PC-9 (cell line): ENCODE data around the gene ATXN7L2. TPM values are rescaled to one million over a fixed set of nuclear protein-coding genes. Genes with fewer than 3 reads are reported as not detected.
A peak's percentile ranks its signal among the peaks of the same experiment; 100 is the strongest.

Experiments
- BruUV-seq: library from RNA; stranded (reverse); fragments of 400-500 nt; replicated peaks from 2 replicates; lab custom pipeline; 2021; lab: Mats Ljungman, UMichigan
- CTCF ChIA-PET: fragments of 300-600 bp; sonication (Branson Sonifier 250); formaldehyde crosslinking; loops from one replicate; lab custom pipeline; 2022; ENCODE audit warnings: antibody characterized with exemption; lab: Charles Lee
- POLR2A ChIA-PET: fragments of 300-600 bp; sonication (Branson Sonifier 250); formaldehyde crosslinking; loops from one replicate; lab custom pipeline; 2022; ENCODE audit warnings: antibody characterized with exemption; ENCODE audit not compliant: unreplicated experiment; lab: Charles Lee
- DNase-seq, 2 experiments: peaks; one replicate each; pipeline versions ENCODE4 v3.0.0 to v3.0.0-alpha.2; 2015 to 2022; ENCODE audit warnings: mixed read lengths in 1 of 2
- H2AFZ ChIP-seq: fragments of 200-600 bp; sonication (generic); 2 replicates; pipeline ENCODE4 v1.8.1; 2017; ENCODE audit warnings: antibody characterized with exemption
- H3F3A ChIP-seq: fragments of 200-600 bp; sonication (generic); 2 replicates; pipeline ENCODE4 v1.8.1; 2017; ENCODE audit warnings: antibody characterized with exemption, mild to moderate bottlenecking, low read depth; ENCODE audit not compliant: insufficient read depth
- H3K27ac ChIP-seq: fragments of 200-600 bp; sonication (generic); 2 replicates; pipeline ENCODE4 v1.6.1; 2016; ENCODE audit warnings: mixed run types
- H3K27me3 ChIP-seq: fragments of 200-600 bp; sonication (generic); 2 replicates; pipeline ENCODE4 v1.6.1; 2016; ENCODE audit warnings: low read depth, mixed run types; ENCODE audit not compliant: insufficient read depth
- H3K36me3 ChIP-seq: fragments of 200-600 bp; sonication (generic); 2 replicates; pipeline ENCODE4 v1.6.1; 2016; ENCODE audit warnings: low read depth, mixed run types
- H3K4me1 ChIP-seq: fragments of 200-600 bp; sonication (generic); replicated peaks from 2 replicates; pipeline ENCODE4 v1.6.1; 2016; ENCODE audit warnings: mixed run types; ENCODE audit not compliant: insufficient read depth
- H3K4me2 ChIP-seq: fragments of 200-600 bp; sonication (generic); 2 replicates; pipeline ENCODE4 v1.6.1; 2017; ENCODE audit warnings: mixed run types
- H3K4me3 ChIP-seq: fragments of 200-600 bp; sonication (generic); 2 replicates; pipeline ENCODE4 v1.6.1; 2016; ENCODE audit warnings: mixed run types
- H3K79me2 ChIP-seq: fragments of 200-600 bp; sonication (generic); 2 replicates; pipeline ENCODE4 v1.6.1; 2017; ENCODE audit warnings: low read depth, mixed run types
- H3K9me2 ChIP-seq: fragments of 200-600 bp; sonication (generic); 2 replicates; pipeline ENCODE4 v1.8.1; 2017; ENCODE audit warnings: mild to moderate bottlenecking; ENCODE audit not compliant: insufficient read depth
- H3K9me3 ChIP-seq: fragments of 200-600 bp; sonication (generic); 2 replicates; pipeline ENCODE4 v1.8.1; 2016; ENCODE audit warnings: low read depth; ENCODE audit not compliant: insufficient read depth
- H4K20me1 ChIP-seq: fragments of 200-600 bp; sonication (generic); 2 replicates; pipeline ENCODE4 v1.8.1; 2017; ENCODE audit not compliant: insufficient read depth
- CTCF ChIP-seq: fragments of 200-600 bp; sonication (generic); conservative IDR thresholded peaks from 2 replicates; pipeline ENCODE4 v1.6.1; 2017; ENCODE audit warnings: mixed run types, antibody characterized with exemption, mild to moderate bottlenecking, moderate library complexity
- EZH2 ChIP-seq: fragments of 200-600 bp; sonication (generic); IDR thresholded peaks from 2 replicates; pipeline ENCODE4 v1.8.0; 2017; ENCODE audit warnings: antibody characterized with exemption, low read depth
- intact Hi-C: fragments of 100-400 bp; cut with micrococcal nuclease; formaldehyde crosslinking; loops from one replicate; pipeline ENCODE4 v1.10.0; 2022; ENCODE audit not compliant: unreplicated experiment
- total RNA-seq: library from RNA; stranded (reverse); gene quantifications from 2 replicates; pipeline ENCODE4 v1.2.3, GENCODE V29; 2021

ATXN7L2 gene
- total RNA-seq, 1 experiment from 2014 or later: 4.7 TPM

GRCh38 chr1:109490934-109491302 lies 7.2 kb downstream of the ATXN7L2 start:
- TF ChIP-seq EZH2 (no peak), CTCF (peak; percentile 45; the same call in 1 of the 2 replicates)
- BruUV-seq: no TSS peak

GRCh38 chr1:109491372-109491771 lies 7.7 kb downstream of the ATXN7L2 start:
- intact Hi-C loops: no loop called here
- Histone ChIP-seq H3K9me3 (no peaks in the 10 kb centered on the region), H2AFZ (no peak overlapping the region), H3K27ac (no peak overlapping the region), H3K36me3 (0 out of 2 replicates have a peak, but pooled peaks cover 9% of the 10 kb centered on the region), H3F3A (peaks cover 14% of the 10 kb centered on the region; the same call in 1 of the 2 replicates), H3K4me3 (no peak overlapping the region), H3K4me1 (peaks cover 11% of the 10 kb centered on the region), H3K4me2 (no peak overlapping the region), H3K27me3 (no peaks in the 10 kb centered on the region), H3K9me2 (no peaks in the 10 kb centered on the region), H4K20me1 (no peaks in the 10 kb centered on the region; the same call in 1 of the 2 replicates), H3K79me2 (peaks cover 19% of the 10 kb centered on the region)
- TF ChIP-seq EZH2: no peak
- BruUV-seq: no TSS peak
- ChIA-PET CTCF (interaction anchor here (1.1 to 3.5 kb wide), 2 partner anchors 41 to 43 kb away, joined by 5 to 25 read pairs; no protein-coding TSS in a partner anchor), POLR2A (no interaction called here)
- no peak for DNase-seq

More at GRCh38 chr1:109490934-109491302, 7.2 kb downstream of the ATXN7L2 start:
- H3K27ac ChIP-seq: no peak overlapping the region
- peaks cover 14% of the 10 kb centered on the region; the same call in 1 of the 2 replicates for H3F3A ChIP-seq
- ChIA-PET CTCF (interaction anchor here (0.6 to 3.5 kb wide), 6 partner anchors 38 to 1823 kb away, joined by 3 to 25 read pairs (median 4); no protein-coding TSS in a partner anchor), POLR2A (no interaction called here)
- H3K9me2 ChIP-seq: no peaks in the 10 kb centered on the region
- H4K20me1 ChIP-seq: no peaks in the 10 kb centered on the region; the same call in 1 of the 2 replicates
- H3K36me3 ChIP-seq: 0 out of 2 replicates have a peak, but pooled peaks cover 5% of the 10 kb centered on the region
- DNase-seq: no peak
- peaks cover 11% of the 10 kb centered on the region for H3K4me1 ChIP-seq
- H2AFZ ChIP-seq: no peak overlapping the region
- no peaks in the 10 kb centered on the region for H3K27me3 ChIP-seq
- H3K79me2 ChIP-seq: peaks cover 16% of the 10 kb centered on the region
- no peak overlapping the region for H3K4me2 ChIP-seq
- no peak overlapping the region for H3K4me3 ChIP-seq
- intact Hi-C loops: no loop called here
- H3K9me3 ChIP-seq: no peaks in the 10 kb centered on the region

GRCh38 chr1:109492779-109493178 lies 9.1 kb downstream of the ATXN7L2 start:
- no peak overlapping the region for H2AFZ ChIP-seq
- no peak overlapping the region for H3K4me2 ChIP-seq
- no peak overlapping the region for H3K27ac ChIP-seq
- peaks cover 14% of the 10 kb centered on the region; the same call in 1 of the 2 replicates for H3F3A ChIP-seq
- peaks cover 11% of the 10 kb centered on the region for H3K4me1 ChIP-seq
- ChIA-PET POLR2A (no interaction called here), CTCF (interaction anchor here (0.6 to 3.5 kb wide), 5 partner anchors 40 to 214 kb away, joined by 3 to 25 read pairs (median 3); partner anchors contain the start of gene GNAI3)
- H3K79me2 ChIP-seq: peaks cover 22% of the 10 kb centered on the region
- H4K20me1 ChIP-seq: no peaks in the 10 kb centered on the region; the same call in 1 of the 2 replicates
- no peak for TF ChIP-seq EZH2
- DNase-seq: no peak
- H3K36me3 ChIP-seq: peaks cover 9% of the 10 kb centered on the region
- H3K9me2 ChIP-seq: no peaks in the 10 kb centered on the region
- H3K27me3 ChIP-seq: no peaks in the 10 kb centered on the region
- intact Hi-C loops: loop anchor here (2.0 kb wide), 1 partner anchor 230 kb away; no protein-coding TSS in a partner anchor
- H3K9me3 ChIP-seq: no peaks in the 10 kb centered on the region
- H3K4me3 ChIP-seq: no peak overlapping the region
- no TSS peak for BruUV-seq

- no peak overlapping the region for H3K27ac ChIP-seq
- POLR2A ChIA-PET: interaction anchor here (1.1 kb wide), 1 partner anchor 17 kb away, joined by 3 read pairs; no protein-coding TSS in a partner anchor
Observed at GRCh38 chr1:109493227-109493626, 9.5 kb downstream of the ATXN7L2 start.

More at GRCh38 chr1:109493227-109493626, 9.5 kb downstream of the ATXN7L2 start:
- H3F3A ChIP-seq: peaks cover 14% of the 10 kb centered on the region; the same call in 1 of the 2 replicates
- peak overlapping the region; percentile 90; the same call in 1 of the 2 replicates for H2AFZ ChIP-seq
- peaks cover 9% of the 10 kb centered on the region for H3K36me3 ChIP-seq
- CTCF ChIA-PET: interaction anchor here (0.6 to 2.1 kb wide), 3 partner anchors 39 to 401 kb away, joined by 3 to 6 read pairs (median 5); no protein-coding TSS in a partner anchor
- H3K9me3 ChIP-seq: no peaks in the 10 kb centered on the region
- no peak overlapping the region; the same call in 1 of the 2 replicates for H3K4me3 ChIP-seq
- peak overlapping the region; percentile 73 for H3K4me2 ChIP-seq
- no peak for DNase-seq
- H3K27me3 ChIP-seq: no peaks in the 10 kb centered on the region
- TF ChIP-seq CTCF: no peak
- no peak for TF ChIP-seq EZH2
- intact Hi-C loops: loop anchor here (2.0 kb wide), 1 partner anchor 230 kb away; no protein-coding TSS in a partner anchor
- no TSS peak for BruUV-seq
- H3K4me1 ChIP-seq: peaks cover 11% of the 10 kb centered on the region
- H4K20me1 ChIP-seq: no peaks in the 10 kb centered on the region; the same call in 1 of the 2 replicates
- H3K9me2 ChIP-seq: no peaks in the 10 kb centered on the region
- peaks cover 22% of the 10 kb centered on the region for H3K79me2 ChIP-seq
